T47D (cell line): ENCODE data around the gene MYLK2.

ENCODE experiments used
- DNase-seq, 2 experiments: peaks; one replicate each; pipeline versions ENCODE4 v3.0.0 to v3.0.0-alpha.2; 2011 to 2012; ENCODE audit warnings: low read depth in 1 of 2, low spot score in 1 of 2
- JUND ChIP-seq: IDR thresholded peaks from 2 replicates; pipeline ENCODE4 v1.6.1; 2012; ENCODE audit warnings: low read depth
- in situ Hi-C: cut with HindIII; loops from 2 replicates; pipeline ENCODE4 v1.10.0; 2016; ENCODE audit warnings: low sequenced_read_pairs, low pct_unique_long_range_greater_than_20kb

Gene MYLK2

GRCh38 chr20:31857861-31858759, 39.0 kb downstream of the MYLK2 start:
- no peak for TF ChIP-seq JUND
- in situ Hi-C loops = no loop called here
- DNase-seq = no peak

GRCh38 chr20:31858760-31859083, 39.6 kb downstream of the MYLK2 start:
- no peak for DNase-seq
- no peak for TF ChIP-seq JUND
- in situ Hi-C loops = no loop called here

DNA sequence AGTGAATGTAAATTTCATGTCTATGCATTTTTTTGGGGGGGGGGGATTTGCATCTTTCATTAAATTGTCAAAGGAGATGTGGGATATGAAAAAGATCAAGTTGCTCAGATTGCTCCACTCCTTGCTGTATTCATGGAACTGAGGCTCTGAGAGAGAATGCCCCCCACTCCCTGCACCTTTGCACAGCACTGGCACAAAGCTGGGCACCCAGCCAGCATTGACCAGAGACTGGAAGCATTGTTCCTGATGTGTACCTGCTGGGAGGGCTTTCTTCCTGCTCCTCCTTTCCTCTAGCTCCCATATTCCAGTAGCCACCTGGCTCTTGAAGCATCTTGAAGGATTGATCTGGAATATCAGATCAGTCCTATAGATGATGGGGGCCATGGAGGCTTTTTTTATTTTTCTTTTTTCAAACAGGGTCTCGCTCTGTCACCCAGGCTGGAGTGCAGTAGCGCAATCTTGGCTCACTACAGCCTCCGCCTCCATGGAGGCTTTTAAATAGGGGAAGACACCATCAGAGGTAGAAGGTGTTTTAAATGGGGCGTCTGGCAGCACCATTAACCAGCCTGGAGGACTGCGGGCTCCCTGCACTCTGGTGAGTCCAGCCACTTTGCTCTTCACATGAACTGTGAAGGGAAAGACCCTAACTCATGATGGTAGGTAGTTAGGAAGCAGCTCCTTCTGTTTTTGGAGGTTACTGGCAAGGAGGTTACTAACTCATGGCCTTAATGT, 40.3 kb downstream of the MYLK2 start:
- in situ Hi-C loops = no loop called here

GRCh38 chr20:31859998-31860380, 40.8 kb downstream of the MYLK2 start:
- DNase-seq = no peak
- no peak for TF ChIP-seq JUND
- in situ Hi-C loops = no loop called here

More for the DNA sequence above, 40.3 kb downstream of the MYLK2 start:
- TF ChIP-seq JUND = no peak
- no peak for DNase-seq

DNA sequence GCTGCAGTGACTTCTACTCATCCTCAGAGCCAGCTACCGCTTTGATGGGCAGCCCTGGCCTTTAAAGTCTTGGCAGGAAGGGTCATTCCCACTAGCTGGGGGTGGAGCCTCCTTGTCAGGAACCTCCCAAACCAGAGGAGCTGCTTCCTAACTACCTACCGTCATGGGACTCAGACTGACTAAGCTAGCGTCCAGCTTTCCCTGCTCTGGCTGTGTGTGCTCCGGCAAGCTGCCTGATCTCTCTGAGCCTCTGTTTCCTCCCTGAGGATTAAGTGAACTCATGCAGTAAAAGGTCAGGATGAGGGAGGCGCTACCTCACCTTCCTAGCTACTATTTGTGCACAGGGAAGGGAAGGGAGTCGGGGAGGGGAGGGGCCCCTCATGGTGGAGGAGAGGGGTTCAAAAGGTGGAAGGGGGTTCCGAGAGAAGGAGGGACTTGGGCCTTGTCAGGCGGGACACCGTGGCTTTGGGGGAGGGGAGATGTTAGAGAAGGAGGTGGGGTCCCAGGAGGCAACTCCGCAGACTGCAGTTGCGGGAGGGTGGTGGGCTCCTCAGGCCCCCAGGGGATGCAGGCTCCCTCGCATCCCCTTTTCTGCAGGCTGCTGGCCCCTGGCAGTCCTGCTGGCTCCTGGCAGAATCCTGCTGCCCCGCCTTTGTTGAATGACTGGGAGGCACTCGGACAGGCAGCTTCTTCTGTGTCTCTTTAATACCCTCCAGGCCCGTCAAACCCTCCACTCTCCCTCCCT, 41.4 kb downstream of the MYLK2 start:
- TF ChIP-seq JUND = no peak
- DNase-seq = peak; percentile 80 to 87
- in situ Hi-C loops = no loop called here

DNA sequence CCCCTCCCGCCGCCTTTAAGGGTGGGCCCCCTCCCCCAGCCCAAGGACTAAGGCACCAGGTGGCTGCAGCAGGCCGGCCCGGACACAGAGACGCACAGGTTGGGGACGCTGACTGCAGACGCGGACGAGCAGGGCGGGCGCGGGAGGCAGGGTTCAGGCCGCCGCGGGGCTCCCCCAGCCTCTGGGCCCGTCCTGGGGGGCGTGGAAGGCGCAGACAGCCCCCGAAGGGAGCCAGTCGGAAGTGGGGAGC, 41.9 kb downstream of the MYLK2 start:
- peak; percentile 37 to 48 for DNase-seq
- in situ Hi-C loops = no loop called here
- no peak for TF ChIP-seq JUND

GRCh38 chr20:31861385-31862156, 42.4 kb downstream of the MYLK2 start:
- in situ Hi-C loops = no loop called here
- no peak for TF ChIP-seq JUND
- DNase-seq = peak; percentile 79 to 96

GRCh38 chr20:31862157-31862470, 43.0 kb downstream of the MYLK2 start:
- no peak for TF ChIP-seq JUND
- no peak for DNase-seq
- in situ Hi-C loops = no loop called here

DNA sequence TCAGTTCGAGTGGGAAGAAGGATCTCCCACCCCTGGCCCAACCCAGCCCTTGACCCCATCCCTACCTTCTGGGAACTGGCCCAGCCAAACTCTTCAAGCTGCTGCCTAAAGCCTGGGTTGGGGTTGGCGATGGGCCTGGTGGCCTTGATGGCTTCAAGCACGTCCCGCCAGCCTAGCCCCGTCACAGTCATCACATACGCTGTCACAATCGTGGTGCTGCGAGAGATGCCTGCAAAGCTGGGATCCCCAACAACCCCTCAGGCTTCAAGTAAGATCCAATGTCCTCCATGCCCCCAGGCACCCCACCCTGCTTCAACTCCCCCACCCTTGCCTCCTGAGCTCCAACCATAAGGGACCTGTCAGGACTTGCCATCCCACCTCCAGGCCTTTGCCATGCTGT, 43.4 kb downstream of the MYLK2 start:
- DNase-seq = no peak
- in situ Hi-C loops = no loop called here
- TF ChIP-seq JUND = no peak

GRCh38 chr20:31863296-31864085, 44.3 kb downstream of the MYLK2 start:
- in situ Hi-C loops = no loop called here
- TF ChIP-seq JUND = no peak
- no peak for DNase-seq

GRCh38 chr20:31864521-31865400, 45.6 kb downstream of the MYLK2 start:
- no peak for DNase-seq
- TF ChIP-seq JUND = no peak
- in situ Hi-C loops = no loop called here
